GM10248 (cell line): ENCODE measurements around the gene BANP.

Source experiments
- CTCF ChIA-PET: fragments of 300-600 bp; sonication (Branson Sonifier 250); formaldehyde crosslinking; extraction: SDS; loops from one replicate; lab custom pipeline; 2021; ENCODE audit warnings: antibody characterized with exemption; lab: Yijun Ruan, JAX
- POLR2A ChIA-PET: fragments of 350-650 bp; sonication (Branson Sonifier 250); formaldehyde crosslinking; extraction: SDS; loops from one replicate; lab custom pipeline; 2020; ENCODE audit warnings: antibody characterized with exemption; lab: Yijun Ruan, JAX
- DNase-seq: peaks from one replicate; pipeline ENCODE4 v3.0.0; 2012; ENCODE audit errors: extremely low spot score
- CTCF ChIP-seq: IDR thresholded peaks from 2 replicates; pipeline ENCODE4 v1.5.1; 2012; ENCODE audit warnings: mild to moderate bottlenecking, low read depth; ENCODE audit errors: extremely low read depth, missing control alignments, control extremely low read depth

The BANP gene

GRCh38 chr16:87955302-87956097, 4.3 kb downstream of the BANP start:
- ChIA-PET CTCF (interaction anchor here (0.9 to 2.3 kb wide), 8 partner anchors 13 to 480 kb away, joined by 3 to 11 read pairs (median 4); no protein-coding TSS in a partner anchor), POLR2A (no interaction called here)
- no peak for TF ChIP-seq CTCF
- no peak for DNase-seq

GRCh38 chr16:87956098-87956364, 4.8 kb downstream of the BANP start:
- ChIA-PET POLR2A (no interaction called here), CTCF (interaction anchor here (0.9 to 2.3 kb wide), 9 partner anchors 13 to 482 kb away, joined by 3 to 13 read pairs (median 6); no protein-coding TSS in a partner anchor)
- no peak for DNase-seq
- TF ChIP-seq CTCF: no peak

GRCh38 chr16:87956365-87957231, 5.4 kb downstream of the BANP start:
- CTCF ChIA-PET: interaction anchor here (0.9 to 2.3 kb wide), 12 partner anchors 9 to 481 kb away, joined by 3 to 13 read pairs (median 4); no protein-coding TSS in a partner anchor
- DNase-seq: peak; percentile 79
- TF ChIP-seq CTCF: peak; percentile 59
- POLR2A ChIA-PET: no interaction called here

- ChIA-PET POLR2A (no interaction called here), CTCF (interaction anchor here (1.0 to 2.3 kb wide), 10 partner anchors 8 to 480 kb away, joined by 3 to 13 read pairs (median 5); no protein-coding TSS in a partner anchor)
- no peak for TF ChIP-seq CTCF
- no peak for DNase-seq
These were observed 6.3 kb downstream of the BANP start for GRCh38 chr16:87957296-87958094.

- TF ChIP-seq CTCF: no peak
These were observed 7.4 kb downstream of the BANP start for GRCh38 chr16:87958632-87959031.

More at GRCh38 chr16:87958632-87959031, 7.4 kb downstream of the BANP start:
- DNase-seq: no peak
- CTCF ChIA-PET: no interaction called here
- POLR2A ChIA-PET: no interaction called here
